ENCODE data around the gene VTI1A. TPM values are rescaled to one million over a fixed set of nuclear protein-coding genes. Genes with fewer than 3 reads are reported as not detected.

The VTI1A gene
- total and polyA plus RNA-seq, 2 experiments from 2014 or later, result 20.4 to 39.8 TPM

DNA sequence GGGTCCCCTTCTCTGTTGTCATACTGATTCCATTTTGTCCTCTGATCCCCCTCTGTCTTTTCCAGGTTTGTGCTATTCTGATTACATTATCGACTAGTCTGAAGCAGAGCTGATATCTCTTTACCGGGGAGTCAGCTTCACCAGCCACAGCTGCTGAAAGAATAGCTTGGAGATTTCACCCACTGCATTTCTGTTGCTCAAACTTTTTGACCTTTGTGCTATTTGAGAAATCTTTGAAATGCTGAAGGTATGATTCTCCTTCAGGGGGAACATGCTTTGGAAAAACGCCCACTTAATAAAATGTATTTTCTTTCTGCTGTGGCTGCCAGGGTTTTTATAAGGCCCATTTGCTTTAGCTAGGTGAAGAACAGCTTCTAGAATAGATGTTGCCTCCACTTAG, 305.3 kb downstream of the VTI1A start:
- H3K36me3 ChIP-seq (replicated peaks; ENCODE audit: insufficient read depth, low read depth), result no peaks in the 10 kb centered on the region
- H3K79me2 ChIP-seq, result no peaks in the 10 kb centered on the region
- H3K9me2 ChIP-seq (replicated peaks; ENCODE audit: insufficient read depth), result no peaks in the 10 kb centered on the region
- peaks cover 40% of the 10 kb centered on the region for H3K4me1 ChIP-seq (ENCODE audit: insufficient read depth)
- peak overlapping the region; percentile 83 for H3K27ac ChIP-seq
- peak overlapping the region; percentile 25 for H3K4me2 ChIP-seq
- no peak for DNase-seq (ENCODE audit: low spot score)
- H3K27me3 ChIP-seq, result no peaks in the 10 kb centered on the region
- H3K9me3 ChIP-seq (ENCODE audit: low read depth), result no peaks in the 10 kb centered on the region
- H4K20me1 ChIP-seq (ENCODE audit: insufficient read depth, poor library complexity, severe bottlenecking), result no peaks in the 10 kb centered on the region
- TF ChIP-seq CTCF (IDR thresholded peaks at IDR 0.05; ENCODE audit: poor library complexity) (no peak), EZH2phosphoT487 (IDR thresholded peaks at IDR 0.05; ENCODE audit: low read depth, severe bottlenecking, unreplicated experiment) (no peak), EZH2 (IDR thresholded peaks at IDR 0.05; ENCODE audit: borderline replicate concordance) (no peak)
- no peak overlapping the region for H3K4me3 ChIP-seq
- no peak overlapping the region for H2AFZ ChIP-seq
- WGBS (ENCODE audit: low lambda C conversion rate, missing lambda C conversion rate), result 61% methylated on average over 3 of the region's 3 CpGs

- Histone ChIP-seq H3K27me3 (no peaks in the 10 kb centered on the region), H3K36me3 (replicated peaks; ENCODE audit: insufficient read depth, low read depth) (no peaks in the 10 kb centered on the region), H3K27ac (no peak overlapping the region), H3K79me2 (no peaks in the 10 kb centered on the region), H2AFZ (no peak overlapping the region), H4K20me1 (ENCODE audit: insufficient read depth, poor library complexity, severe bottlenecking) (no peaks in the 10 kb centered on the region), H3K4me1 (ENCODE audit: insufficient read depth) (peaks cover 40% of the 10 kb centered on the region), H3K4me2 (no peak overlapping the region), H3K4me3 (no peak overlapping the region), H3K9me2 (replicated peaks; ENCODE audit: insufficient read depth) (no peaks in the 10 kb centered on the region), H3K9me3 (ENCODE audit: low read depth) (no peaks in the 10 kb centered on the region)
- TF ChIP-seq EZH2phosphoT487 (IDR thresholded peaks at IDR 0.05; ENCODE audit: low read depth, severe bottlenecking, unreplicated experiment) (no peak), EZH2 (IDR thresholded peaks at IDR 0.05; ENCODE audit: borderline replicate concordance) (no peak), CTCF (IDR thresholded peaks at IDR 0.05; ENCODE audit: poor library complexity) (no peak)
- no peak for DNase-seq (ENCODE audit: low spot score)
- WGBS (ENCODE audit: low lambda C conversion rate, missing lambda C conversion rate), result 62% methylated on average over 10 of the region's 10 CpGs
Observed at GRCh38 chr10:112753961-112754411, 307.0 kb downstream of the VTI1A start.

GRCh38 chr10:112755446-112756234, 308.6 kb downstream of the VTI1A start:
- H4K20me1 ChIP-seq (ENCODE audit: insufficient read depth, poor library complexity, severe bottlenecking), result no peaks in the 10 kb centered on the region
- H3K27ac ChIP-seq, result peak overlapping the region; percentile 42
- no peak overlapping the region for H3K4me3 ChIP-seq
- peak overlapping the region; percentile 29 for H3K4me2 ChIP-seq
- DNase-seq (ENCODE audit: low spot score), result no peak
- no peaks in the 10 kb centered on the region for H3K9me2 ChIP-seq (replicated peaks; ENCODE audit: insufficient read depth)
- peaks cover 42% of the 10 kb centered on the region for H3K4me1 ChIP-seq (ENCODE audit: insufficient read depth)
- no peaks in the 10 kb centered on the region for H3K36me3 ChIP-seq (replicated peaks; ENCODE audit: insufficient read depth, low read depth)
- H3K9me3 ChIP-seq (ENCODE audit: low read depth), result no peaks in the 10 kb centered on the region
- 62% methylated on average over 12 of the region's 12 CpGs for WGBS (ENCODE audit: low lambda C conversion rate, missing lambda C conversion rate)
- no peaks in the 10 kb centered on the region for H3K79me2 ChIP-seq
- H3K27me3 ChIP-seq, result no peaks in the 10 kb centered on the region
- no peak overlapping the region for H2AFZ ChIP-seq
- TF ChIP-seq EZH2 (IDR thresholded peaks at IDR 0.05; ENCODE audit: borderline replicate concordance) (no peak), EZH2phosphoT487 (IDR thresholded peaks at IDR 0.05; ENCODE audit: low read depth, severe bottlenecking, unreplicated experiment) (no peak), CTCF (IDR thresholded peaks at IDR 0.05; ENCODE audit: poor library complexity) (no peak)
